ENCODE results near the gene COX5A.

GRCh38 chr15:74976159-74976558, 38.3 kb upstream of the COX5A start:
- TF ChIP-seq, protein P1, sequence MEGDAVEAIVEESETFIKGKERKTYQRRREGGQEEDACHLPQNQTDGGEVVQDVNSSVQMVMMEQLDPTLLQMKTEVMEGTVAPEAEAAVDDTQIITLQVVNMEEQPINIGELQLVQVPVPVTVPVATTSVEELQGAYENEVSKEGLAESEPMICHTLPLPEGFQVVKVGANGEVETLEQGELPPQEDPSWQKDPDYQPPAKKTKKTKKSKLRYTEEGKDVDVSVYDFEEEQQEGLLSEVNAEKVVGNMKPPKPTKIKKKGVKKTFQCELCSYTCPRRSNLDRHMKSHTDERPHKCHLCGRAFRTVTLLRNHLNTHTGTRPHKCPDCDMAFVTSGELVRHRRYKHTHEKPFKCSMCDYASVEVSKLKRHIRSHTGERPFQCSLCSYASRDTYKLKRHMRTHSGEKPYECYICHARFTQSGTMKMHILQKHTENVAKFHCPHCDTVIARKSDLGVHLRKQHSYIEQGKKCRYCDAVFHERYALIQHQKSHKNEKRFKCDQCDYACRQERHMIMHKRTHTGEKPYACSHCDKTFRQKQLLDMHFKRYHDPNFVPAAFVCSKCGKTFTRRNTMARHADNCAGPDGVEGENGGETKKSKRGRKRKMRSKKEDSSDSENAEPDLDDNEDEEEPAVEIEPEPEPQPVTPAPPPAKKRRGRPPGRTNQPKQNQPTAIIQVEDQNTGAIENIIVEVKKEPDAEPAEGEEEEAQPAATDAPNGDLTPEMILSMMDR (IDR thresholded peaks at IDR 0.05): no peak
- TF ChIP-seq POLR2A (IDR thresholded peaks at IDR 0.05) (no peak), POLR2AphosphoS5 (IDR thresholded peaks at IDR 0.05) (no peak)

All from breast epithelium (tissue), 3 donors.